Cardiac muscle cell (in vitro differentiated cells and primary cell): ENCODE measurements around the gene GHRL. TPM values are rescaled to one million over a fixed set of nuclear protein-coding genes. Genes with fewer than 3 reads are reported as not detected.

Experiments
- DNase-seq, 2 donors: peaks; one replicate each; pipeline versions ENCODE4 v3.0.0 to v3.0.0-alpha.2; 2010 to 2017; ENCODE audit warnings: low read depth in 1 of 2, low spot score in 1 of 2
- H3K27ac ChIP-seq: fragments of 200-600 bp; sonication (generic); 2 replicates; pipeline ENCODE4 v1.5.1; 2016
- H3K27me3 ChIP-seq: fragments of 200-600 bp; sonication (generic); 2 replicates; pipeline ENCODE4 v1.6.0; 2016; ENCODE audit warnings: control low read depth
- H3K36me3 ChIP-seq: fragments of 200-600 bp; sonication (generic); 2 replicates; pipeline ENCODE4 v1.5.1; 2016; ENCODE audit warnings: control low read depth
- H3K4me1 ChIP-seq: fragments of 200-600 bp; sonication (generic); 2 replicates; pipeline ENCODE4 v1.8.1; 2017; ENCODE audit warnings: low read depth, mild to moderate bottlenecking, mixed run types
- H3K4me3 ChIP-seq: fragments of 200-600 bp; sonication (generic); 2 replicates; pipeline ENCODE4 v1.5.1; 2016; ENCODE audit warnings: mild to moderate bottlenecking
- H3K9me3 ChIP-seq: fragments of 200-600 bp; sonication (generic); 2 replicates; pipeline ENCODE4 v1.5.1; 2017; ENCODE audit warnings: low read depth, mild to moderate bottlenecking, control low read depth
- polyA plus RNA-seq: library from polyadenylated mRNA; unstranded; fragments of >200 nt; fragmentation: Nextera tagmentation; extraction: Ambion mirVana; gene quantifications from 2 replicates; pipeline ENCODE4 v1.2.1, GENCODE V29; 2016
- total RNA-seq: library from RNA; depleted of rRNA; stranded (reverse); fragments of >200 nt; gene quantifications from 2 replicates; pipeline ENCODE4 v1.2.3, GENCODE V29; 2016
- TF ChIP-seq, protein P1 (sequence below): IDR thresholded peaks from 2 replicates; pipeline ENCODE4 v1.5.1; 2012; ENCODE audit warnings: low read depth, mild to moderate bottlenecking, low read length

Gene GHRL
- total and polyA plus RNA-seq, 2 experiments from 2014 or later: 0.18 to 0.46 TPM

DNA sequence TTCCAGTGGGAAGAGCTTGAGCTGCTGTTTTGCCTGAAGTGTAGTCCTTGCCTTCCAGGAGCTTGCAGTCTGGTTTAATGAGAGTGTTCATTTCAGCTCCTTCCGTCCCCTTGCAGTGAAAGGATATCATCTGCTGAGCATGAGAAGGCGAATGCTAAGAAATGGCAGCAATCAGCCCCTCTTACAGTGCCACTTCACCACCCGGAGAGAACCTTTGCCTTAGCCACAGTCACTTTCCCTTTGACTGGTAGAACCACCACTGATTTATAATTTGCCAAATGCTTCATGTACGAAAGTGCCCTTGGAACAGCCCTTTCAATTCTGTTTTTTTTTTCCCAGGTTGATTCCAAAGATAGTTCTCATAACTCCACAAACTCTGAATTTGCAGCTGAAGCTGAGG is 32.9 kb downstream of the GHRL start:
- Histone ChIP-seq H3K27me3 (no peaks in the 10 kb centered on the region), H3K27ac (no peak overlapping the region), H3K4me3 (no peak overlapping the region), H3K36me3 (peaks cover 11% of the 10 kb centered on the region), H3K4me1 (peaks cover 7% of the 10 kb centered on the region), H3K9me3 (no peaks in the 10 kb centered on the region)
- TF ChIP-seq, protein P1, sequence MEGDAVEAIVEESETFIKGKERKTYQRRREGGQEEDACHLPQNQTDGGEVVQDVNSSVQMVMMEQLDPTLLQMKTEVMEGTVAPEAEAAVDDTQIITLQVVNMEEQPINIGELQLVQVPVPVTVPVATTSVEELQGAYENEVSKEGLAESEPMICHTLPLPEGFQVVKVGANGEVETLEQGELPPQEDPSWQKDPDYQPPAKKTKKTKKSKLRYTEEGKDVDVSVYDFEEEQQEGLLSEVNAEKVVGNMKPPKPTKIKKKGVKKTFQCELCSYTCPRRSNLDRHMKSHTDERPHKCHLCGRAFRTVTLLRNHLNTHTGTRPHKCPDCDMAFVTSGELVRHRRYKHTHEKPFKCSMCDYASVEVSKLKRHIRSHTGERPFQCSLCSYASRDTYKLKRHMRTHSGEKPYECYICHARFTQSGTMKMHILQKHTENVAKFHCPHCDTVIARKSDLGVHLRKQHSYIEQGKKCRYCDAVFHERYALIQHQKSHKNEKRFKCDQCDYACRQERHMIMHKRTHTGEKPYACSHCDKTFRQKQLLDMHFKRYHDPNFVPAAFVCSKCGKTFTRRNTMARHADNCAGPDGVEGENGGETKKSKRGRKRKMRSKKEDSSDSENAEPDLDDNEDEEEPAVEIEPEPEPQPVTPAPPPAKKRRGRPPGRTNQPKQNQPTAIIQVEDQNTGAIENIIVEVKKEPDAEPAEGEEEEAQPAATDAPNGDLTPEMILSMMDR: no peak
- no peak for DNase-seq

DNA sequence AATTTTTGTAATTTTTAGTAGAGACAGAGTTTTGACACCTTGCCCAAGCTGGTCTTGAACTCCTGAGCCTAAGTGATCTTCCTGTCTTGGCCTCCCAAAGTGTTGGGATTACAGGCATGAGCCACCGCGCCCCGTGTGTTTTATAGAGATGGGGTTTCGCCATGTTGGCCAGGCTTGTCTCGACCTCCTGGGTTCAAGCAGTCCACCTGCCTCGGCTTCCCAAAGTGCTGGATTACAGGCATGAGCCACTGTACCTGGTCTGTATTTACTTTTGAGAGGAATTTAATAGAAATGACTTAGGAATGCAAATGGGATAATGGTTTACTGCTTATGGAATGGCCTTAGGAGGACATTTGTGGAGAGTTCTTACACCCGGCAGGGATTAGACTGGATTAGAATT is 33.7 kb downstream of the GHRL start:
- no peak for DNase-seq
- Histone ChIP-seq H3K4me1 (peaks cover 7% of the 10 kb centered on the region), H3K9me3 (no peaks in the 10 kb centered on the region), H3K27ac (no peak overlapping the region), H3K36me3 (peaks cover 11% of the 10 kb centered on the region), H3K4me3 (no peak overlapping the region), H3K27me3 (no peaks in the 10 kb centered on the region)
- TF ChIP-seq, protein P1: no peak

DNA sequence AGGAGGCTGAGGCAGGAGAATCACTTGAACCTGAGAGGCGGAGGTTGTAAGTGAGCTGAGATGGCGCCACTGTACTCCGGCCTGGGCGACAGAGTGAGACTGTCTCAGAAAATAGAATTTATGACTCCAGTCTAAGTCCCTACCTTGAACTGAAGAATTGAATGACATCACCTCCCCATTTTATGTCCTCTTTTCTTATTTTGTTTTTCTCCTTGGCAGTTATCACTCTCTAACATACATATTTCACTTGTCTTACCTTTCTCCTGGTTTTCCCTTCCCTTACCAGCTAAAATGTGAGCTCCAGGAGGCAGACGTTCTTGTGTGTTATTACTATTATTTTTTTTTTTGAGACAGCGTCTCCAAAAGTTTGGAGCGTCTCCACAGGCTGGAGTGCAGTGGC is 36.9 kb downstream of the GHRL start:
- Histone ChIP-seq H3K4me1 (no peaks in the 10 kb centered on the region), H3K36me3 (peaks cover 9% of the 10 kb centered on the region), H3K27me3 (no peaks in the 10 kb centered on the region), H3K27ac (no peak overlapping the region), H3K9me3 (no peaks in the 10 kb centered on the region), H3K4me3 (no peak overlapping the region)
- DNase-seq: no peak
- TF ChIP-seq, protein P1: no peak

DNA sequence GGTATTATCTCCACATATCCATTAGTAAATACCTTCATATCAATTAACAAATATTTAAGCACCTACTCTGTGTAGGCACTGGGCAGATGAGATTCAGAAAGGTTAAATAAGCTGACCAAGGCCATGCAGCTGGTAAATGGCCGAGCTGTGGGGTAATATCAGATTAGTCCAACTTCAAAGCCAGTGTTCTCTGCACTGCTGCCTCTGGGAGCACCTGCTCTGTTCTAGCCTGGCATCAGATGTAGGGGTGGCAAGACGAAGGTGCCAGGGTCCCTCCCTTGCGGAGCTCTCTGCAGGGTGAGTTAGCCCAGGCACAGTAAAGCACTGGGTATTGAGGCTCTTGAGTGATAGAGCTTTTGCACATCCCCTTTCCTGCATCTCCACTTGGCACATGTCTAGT is 39.0 kb downstream of the GHRL start:
- Histone ChIP-seq H3K36me3 (no peaks in the 10 kb centered on the region), H3K27me3 (no peaks in the 10 kb centered on the region), H3K9me3 (no peaks in the 10 kb centered on the region), H3K4me1 (peaks cover 7% of the 10 kb centered on the region), H3K27ac (no peak overlapping the region), H3K4me3 (no peak overlapping the region)
- TF ChIP-seq, protein P1: no peak
- no peak for DNase-seq

DNA sequence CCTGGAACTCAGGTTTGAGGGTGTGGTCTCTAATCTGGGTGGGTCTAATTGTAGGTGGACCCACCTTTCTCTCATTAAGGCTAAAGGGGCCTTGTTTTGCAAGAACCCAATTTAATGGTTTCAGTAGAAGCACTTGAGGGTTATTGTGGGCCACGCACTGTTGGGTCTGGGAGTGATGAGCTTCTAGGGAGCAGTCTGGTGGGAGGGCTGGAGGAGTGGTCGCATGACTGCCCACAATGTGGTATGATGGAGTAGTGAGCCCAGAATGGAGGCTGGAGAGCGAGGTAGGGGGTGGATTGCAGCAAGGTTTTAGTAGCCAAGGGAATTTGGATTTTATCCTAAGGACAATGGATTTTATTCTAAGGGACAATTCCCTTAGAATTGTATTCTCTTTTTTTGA is 41.7 kb downstream of the GHRL start:
- H3K9me3 ChIP-seq: no peaks in the 10 kb centered on the region
- TF ChIP-seq, protein P1: no peak
- H3K4me1 ChIP-seq: peaks cover 7% of the 10 kb centered on the region
- no peaks in the 10 kb centered on the region for H3K27me3 ChIP-seq
- DNase-seq: no peak
- no peaks in the 10 kb centered on the region for H3K36me3 ChIP-seq
- no peak overlapping the region for H3K4me3 ChIP-seq
- H3K27ac ChIP-seq: no peak overlapping the region

DNA sequence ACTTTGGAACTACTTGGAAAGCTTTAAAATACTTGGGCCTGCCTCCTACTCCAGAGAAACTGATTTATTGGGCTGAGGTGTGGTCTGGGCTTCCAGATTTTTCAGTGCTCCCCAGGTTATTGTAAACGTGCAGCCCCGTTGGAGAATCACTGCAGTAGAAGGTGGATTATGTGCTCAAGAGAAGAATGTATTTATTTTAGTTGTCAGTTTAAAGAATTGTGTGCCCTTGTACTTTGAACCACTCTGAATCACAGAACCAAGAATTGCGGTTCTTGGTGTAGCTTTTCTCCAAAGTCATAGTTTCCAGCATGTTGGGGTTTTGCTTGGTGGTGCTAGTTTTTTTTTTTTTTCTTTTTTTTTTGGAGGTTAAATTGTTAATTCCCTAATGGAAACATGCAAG is 42.9 kb downstream of the GHRL start:
- Histone ChIP-seq H3K9me3 (no peaks in the 10 kb centered on the region), H3K27ac (no peak overlapping the region), H3K36me3 (no peaks in the 10 kb centered on the region), H3K4me3 (peak overlapping the region; percentile 57), H3K27me3 (no peaks in the 10 kb centered on the region), H3K4me1 (peaks cover 7% of the 10 kb centered on the region)
- DNase-seq: no peak
- TF ChIP-seq, protein P1: no peak
